A673 (cell line): ENCODE measurements around the gene FBXL7. TPM values are rescaled to one million over a fixed set of nuclear protein-coding genes. Genes with fewer than 3 reads are reported as not detected.

ENCODE experiments used
- BruUV-seq: library from RNA; stranded (reverse); fragments of 400-500 nt; replicated peaks from 2 replicates; lab custom pipeline; 2021; lab: Mats Ljungman, UMichigan
- CTCF ChIA-PET: fragments of 300-600 bp; sonication (Branson Sonifier 250); formaldehyde crosslinking; loops from one replicate; lab custom pipeline; 2022; ENCODE audit warnings: antibody characterized with exemption; lab: Charles Lee
- POLR2A ChIA-PET: fragments of 300-600 bp; sonication (Branson Sonifier 250); formaldehyde crosslinking; loops from one replicate; lab custom pipeline; 2022; ENCODE audit warnings: antibody characterized with exemption; ENCODE audit not compliant: low non-redundant PET; lab: Charles Lee
- DNase-seq: peaks from one replicate; pipeline ENCODE4 v3.0.0-alpha.2; 2015; ENCODE audit warnings: low spot score
- H3K27ac ChIP-seq: fragments of 200-600 bp; sonication (generic); 2 replicates; pipeline ENCODE4 v1.5.1; 2016; ENCODE audit warnings: mixed run types, low read depth, mild to moderate bottlenecking, mixed read lengths, antibody characterized with exemption, low read length; ENCODE audit not compliant: poor library complexity, severe bottlenecking
- H3K27me3 ChIP-seq: fragments of 200-600 bp; sonication (generic); replicated peaks from 2 replicates; pipeline ENCODE4 v1.6.1; 2017; ENCODE audit warnings: mixed run types, low read depth, mild to moderate bottlenecking, mixed read lengths, antibody characterized with exemption, low read length; ENCODE audit not compliant: insufficient read depth, poor library complexity
- H3K36me3 ChIP-seq: fragments of 200-600 bp; sonication (generic); 2 replicates; pipeline ENCODE4 v1.6.1; 2016; ENCODE audit warnings: mixed run types, mild to moderate bottlenecking, mixed read lengths, antibody characterized with exemption, low read length; ENCODE audit not compliant: insufficient read depth, poor library complexity, severe bottlenecking
- H3K4me1 ChIP-seq: fragments of 200-600 bp; sonication (generic); 2 replicates; pipeline ENCODE4 v1.6.1; 2017; ENCODE audit warnings: mixed run types, mild to moderate bottlenecking, mixed read lengths, antibody characterized with exemption, low read length; ENCODE audit not compliant: insufficient read depth, poor library complexity, severe bottlenecking
- H3K4me3 ChIP-seq: fragments of 200-600 bp; sonication (generic); 2 replicates; pipeline ENCODE4 v1.5.1; 2016; ENCODE audit warnings: low read depth, mixed run types, mild to moderate bottlenecking, mixed read lengths, low read length; ENCODE audit not compliant: poor library complexity, severe bottlenecking
- H3K9me3 ChIP-seq: fragments of 200-600 bp; sonication (generic); 2 replicates; pipeline ENCODE4 v1.6.1; 2016; ENCODE audit warnings: mixed run types, low read depth, mild to moderate bottlenecking, mixed read lengths, antibody characterized with exemption, low read length; ENCODE audit not compliant: poor library complexity, severe bottlenecking
- CTCF ChIP-seq: fragments of 300-800, 200-600 bp; sonication (generic); conservative IDR thresholded peaks from 2 replicates; pipeline ENCODE4 v1.5.1; 2017; ENCODE audit warnings: low read depth, mild to moderate bottlenecking, antibody characterized with exemption, low read length, moderate library complexity, mixed read lengths
- EZH2 ChIP-seq: fragments of 200-600 bp; sonication (generic); IDR thresholded peaks from 2 replicates; pipeline ENCODE4 v1.6.1; 2017; ENCODE audit warnings: borderline replicate concordance, low read depth, mild to moderate bottlenecking, mixed read lengths, antibody characterized with exemption, low read length; ENCODE audit not compliant: poor library complexity, severe bottlenecking
- intact Hi-C: fragments of 100-400 bp; cut with micrococcal nuclease; formaldehyde crosslinking; loops from one replicate; pipeline ENCODE4 v1.10.0; 2022; ENCODE audit not compliant: unreplicated experiment
- total RNA-seq: library from RNA; stranded (reverse); gene quantifications from 2 replicates; pipeline ENCODE4 v1.2.3, GENCODE V29; 2021

FBXL7 gene
- total RNA-seq, 1 experiment from 2014 or later = 5.9 TPM

- H3K36me3 ChIP-seq = no peaks in the 10 kb centered on the region
- no peaks in the 10 kb centered on the region for H3K9me3 ChIP-seq
- intact Hi-C loops = no loop called here
- DNase-seq = no peak
- H3K27me3 ChIP-seq = no peaks in the 10 kb centered on the region
- CTCF ChIA-PET = no interaction called here
- POLR2A ChIA-PET = no interaction called here
- TF ChIP-seq CTCF = no peak
- TF ChIP-seq EZH2 = no peak
- no peak overlapping the region for H3K4me3 ChIP-seq
- no peaks in the 10 kb centered on the region for H3K4me1 ChIP-seq
- no TSS peak for BruUV-seq
- H3K27ac ChIP-seq = no peak overlapping the region
Measured at GRCh38 chr5:15774632-15775031, 274.7 kb downstream of the FBXL7 start.

GRCh38 chr5:15776346-15776745 lies 276.4 kb downstream of the FBXL7 start:
- no peak overlapping the region for H3K4me3 ChIP-seq
- no peaks in the 10 kb centered on the region for H3K4me1 ChIP-seq
- no peaks in the 10 kb centered on the region for H3K9me3 ChIP-seq
- DNase-seq = no peak
- no TSS peak for BruUV-seq
- intact Hi-C loops = no loop called here
- ChIA-PET CTCF (no interaction called here), POLR2A (no interaction called here)
- no peaks in the 10 kb centered on the region for H3K36me3 ChIP-seq
- no peaks in the 10 kb centered on the region for H3K27me3 ChIP-seq
- TF ChIP-seq EZH2 (no peak), CTCF (no peak)
- H3K27ac ChIP-seq = no peak overlapping the region

GRCh38 chr5:15783734-15784133 lies 283.8 kb downstream of the FBXL7 start:
- no peaks in the 10 kb centered on the region for H3K9me3 ChIP-seq

More at GRCh38 chr5:15783734-15784133, 283.8 kb downstream of the FBXL7 start:
- no TSS peak for BruUV-seq
- H3K27me3 ChIP-seq = no peaks in the 10 kb centered on the region
- H3K27ac ChIP-seq = no peak overlapping the region
- no peaks in the 10 kb centered on the region for H3K36me3 ChIP-seq
- no peak for DNase-seq
- H3K4me3 ChIP-seq = no peak overlapping the region
- no peaks in the 10 kb centered on the region for H3K4me1 ChIP-seq
- TF ChIP-seq CTCF = no peak
- TF ChIP-seq EZH2 = no peak
- intact Hi-C loops = no loop called here
- ChIA-PET CTCF (no interaction called here), POLR2A (no interaction called here)
